Esophagus muscularis mucosa (tissue), 4 donors: ENCODE measurements around the gene GNA14. TPM values are rescaled to one million over a fixed set of nuclear protein-coding genes. Genes with fewer than 3 reads are reported as not detected.

Experiments used
- DNase-seq: peaks from one replicate; pipeline ENCODE4 v3.0.0-alpha.2; 2017; ENCODE audit errors: extremely low spot score
- H3K27ac ChIP-seq, 4 donors: fragments of 200-600 bp; sonication (generic); replicated peaks in 1 of 4; 1 replicate in 3 of 4; 2 replicates in 1 of 4; pipeline ENCODE4 v1.5.1; 2016 to 2019; ENCODE audit warnings: mild to moderate bottlenecking in 1 of 4
- H3K27me3 ChIP-seq, 4 donors: fragments of 200-600 bp; sonication (generic); one replicate each; pipeline versions ENCODE4 v1.5.1 to v1.6.0; 2016 to 2019
- H3K36me3 ChIP-seq, 4 donors: fragments of 200-600 bp; sonication (generic); one replicate each; pipeline ENCODE4 v1.5.1; 2016 to 2019
- H3K4me1 ChIP-seq, 4 donors: fragments of 200-600 bp; sonication (generic); one replicate each; pipeline ENCODE4 v1.5.1; 2016 to 2019
- H3K4me3 ChIP-seq, 4 donors: fragments of 200-600 bp; sonication (generic); 1 replicate in 2 of 4; 2 replicates in 2 of 4; pipeline ENCODE4 v1.5.1; 2016 to 2019; ENCODE audit warnings: mild to moderate bottlenecking in 4 of 4, moderate library complexity in 1 of 4
- H3K9me3 ChIP-seq, 4 donors: fragments of 200-600 bp; sonication (generic); 1 replicate in 3 of 4; 2 replicates in 1 of 4; pipeline ENCODE4 v1.5.1; 2016 to 2019
- CTCF ChIP-seq, 3 experiments: fragments of 200-600 bp in 2 of 3; fragments of 450-650 bp in 1 of 3; sonication (generic) in 2 of 3; IDR thresholded peaks; one replicate each; pipeline ENCODE4 v1.5.1; 2017 to 2019; ENCODE audit warnings: antibody characterized with exemption in 3 of 3, mild to moderate bottlenecking in 2 of 3, moderate library complexity in 1 of 3
- EP300 ChIP-seq: sonication (generic); formaldehyde crosslinking; IDR thresholded peaks from one replicate; pipeline ENCODE4 v1.6.1; 2017; ENCODE audit warnings: antibody characterized with exemption
- POLR2A ChIP-seq: fragments of 450-650 bp; IDR thresholded peaks from one replicate; pipeline ENCODE4 v1.6.1; 2017; ENCODE audit warnings: antibody characterized with exemption, moderate library complexity, mild to moderate bottlenecking, low read depth
- POLR2AphosphoS5 ChIP-seq, 2 donors: sonication (generic); formaldehyde crosslinking; IDR thresholded peaks; one replicate each; pipeline ENCODE4 v1.6.1; 2017; ENCODE audit warnings: antibody characterized with exemption in 2 of 2
- whole genome bisulfite sequencing: methylation state at CpG from one replicate; pipeline ENCODE4 v1.1.5; 2018; 5-methylcytosine and 5-hydroxymethylcytosine counted together
- intact Hi-C: fragments of 100-400 bp; cut with DNase I; formaldehyde crosslinking; loops from one replicate; pipeline ENCODE4 v1.15.1; 2023
- total RNA-seq, 4 donors: library from RNA; depleted of rRNA; stranded (reverse); fragments of >200 nt; gene quantifications; one replicate each; pipeline versions ENCODE4 v1.1.0 to v1.2.1, GENCODE V29; 2016

Gene GNA14
- total RNA-seq, 4 donors from 2014 or later: 4.7 to 9.4 (median 7.4) TPM

GRCh38 chr9:77667151-77667550 is 19.0 kb upstream of the GNA14 start:
- DNase-seq: no peak
- peaks cover 0 to 20% (median 11%) of the 10 kb centered on the region in 4 donors for H3K4me1 ChIP-seq
- H3K27ac ChIP-seq: no peak overlapping the region
- H3K27me3 ChIP-seq: no peaks in the 10 kb centered on the region
- WGBS: 75% methylated on average over 1 of the region's 1 CpG
- no peaks in the 10 kb centered on the region for H3K36me3 ChIP-seq
- H3K4me3 ChIP-seq: no peak overlapping the region
- TF ChIP-seq CTCF (IDR thresholded peaks at IDR 0.05): no peak
- TF ChIP-seq POLR2AphosphoS5 (IDR thresholded peaks at IDR 0.05): no peak
- TF ChIP-seq POLR2A: no peak
- no peak for TF ChIP-seq EP300
- no peaks in the 10 kb centered on the region for H3K9me3 ChIP-seq
- intact Hi-C loops: no loop called here

- Histone ChIP-seq H3K27me3 (no peaks in the 10 kb centered on the region), H3K4me3 (no peak overlapping the region), H3K36me3 (no peaks in the 10 kb centered on the region), H3K9me3 (no peaks in the 10 kb centered on the region), H3K4me1 (peaks cover 0 to 12% (median 10%) of the 10 kb centered on the region in 4 donors), H3K27ac (no peak overlapping the region)
- DNase-seq: peak; percentile 91
- intact Hi-C loops: no loop called here
- TF ChIP-seq EP300 (no peak), POLR2A (no peak)
- 32% methylated on average over 5 of the region's 5 CpGs for WGBS
Observed at GRCh38 chr9:77663754-77664153, 15.6 kb upstream of the GNA14 start.

- Histone ChIP-seq H3K27me3 (no peaks in the 10 kb centered on the region), H3K27ac (no peak overlapping the region), H3K9me3 (no peaks in the 10 kb centered on the region), H3K4me3 (no peak overlapping the region), H3K4me1 (peaks cover 0 to 12% (median 10%) of the 10 kb centered on the region in 4 donors), H3K36me3 (no peaks in the 10 kb centered on the region)
- intact Hi-C loops: no loop called here
- peak; percentile 42 for DNase-seq
- WGBS: 91% methylated on average over 5 of the region's 7 CpGs
- no peak for TF ChIP-seq POLR2A
- no peak for TF ChIP-seq POLR2AphosphoS5 (IDR thresholded peaks at IDR 0.05)
- TF ChIP-seq CTCF (IDR thresholded peaks at IDR 0.05): no peak
- no peak for TF ChIP-seq EP300
Observed at GRCh38 chr9:77661566-77662085, 13.5 kb upstream of the GNA14 start.

- TF ChIP-seq EP300: no peak
- TF ChIP-seq POLR2A: no peak
- TF ChIP-seq CTCF (IDR thresholded peaks at IDR 0.05): no peak
- TF ChIP-seq POLR2AphosphoS5 (IDR thresholded peaks at IDR 0.05): no peak
- H3K4me1 ChIP-seq: peaks cover 0 to 12% (median 10%) of the 10 kb centered on the region in 4 donors
- peak; percentile 86 for DNase-seq
- no peaks in the 10 kb centered on the region for H3K9me3 ChIP-seq
- no peaks in the 10 kb centered on the region for H3K36me3 ChIP-seq
- H3K27ac ChIP-seq: no peak overlapping the region
- 95% methylated on average over 5 of the region's 5 CpGs for WGBS
- H3K27me3 ChIP-seq: no peaks in the 10 kb centered on the region
- intact Hi-C loops: no loop called here
- no peak overlapping the region for H3K4me3 ChIP-seq
Observed at GRCh38 chr9:77659926-77660325, 11.8 kb upstream of the GNA14 start.

- H3K9me3 ChIP-seq: no peaks in the 10 kb centered on the region
- WGBS: 97% methylated on average over 3 of the region's 3 CpGs
- no peak overlapping the region for H3K27ac ChIP-seq
- TF ChIP-seq POLR2AphosphoS5 (IDR thresholded peaks at IDR 0.05): no peak
- TF ChIP-seq CTCF (IDR thresholded peaks at IDR 0.05): no peak
- TF ChIP-seq EP300: no peak
- no peak for TF ChIP-seq POLR2A
- H3K36me3 ChIP-seq: no peaks in the 10 kb centered on the region
- intact Hi-C loops: no loop called here
- H3K27me3 ChIP-seq: peaks cover 0 to 23% (median 3%) of the 10 kb centered on the region in 4 donors
- no peak overlapping the region for H3K4me3 ChIP-seq
- peak; percentile 79 for DNase-seq
- H3K4me1 ChIP-seq: peaks cover 0 to 33% (median 28%) of the 10 kb centered on the region in 4 donors
Observed at GRCh38 chr9:77651203-77651602, 3.1 kb upstream of the GNA14 start.
